ENCODE results near the gene CTIF. TPM values are rescaled to one million over a fixed set of nuclear protein-coding genes. Genes with fewer than 3 reads are reported as not detected.

The CTIF gene
- polyA plus RNA-seq, 3 donors, result 0.38 to 8.7 (median 1.2) TPM

GRCh38 chr18:48669180-48669675 is 130.4 kb downstream of the CTIF start:
- H3K4me2 ChIP-seq (replicated peaks; ENCODE audit: extremely low read depth, low read length, poor library complexity, severe bottlenecking), result no peak overlapping the region
- peaks cover 30% of the 10 kb centered on the region for H3K4me1 Mint-ChIP-seq

More at GRCh38 chr18:48669180-48669675, 130.4 kb downstream of the CTIF start:
- no peak overlapping the region for H3K4me3 ChIP-seq (replicated peaks in 1 of 3; ENCODE audit: low read depth in 2 of 3, low read length in 3 of 3)
- H4K20me1 ChIP-seq (ENCODE audit: insufficient read depth, low read length), result no peaks in the 10 kb centered on the region
- peaks cover 12 to 42% of the 10 kb centered on the region in 2 donors for H3K36me3 ChIP-seq (replicated peaks in 1 of 2; ENCODE audit: control insufficient read depth in 1 of 2, insufficient read depth in 2 of 2, low read length in 2 of 2)
- intact Hi-C loops (cut with micrococcal nuclease), result loop anchor here in 1 of 2 donors (10.0 kb wide), 1 partner anchor 194 kb away; no protein-coding TSS in a partner anchor
- H2AFZ ChIP-seq (ENCODE audit: insufficient read depth, low read depth, low read length, poor library complexity, severe bottlenecking), result no peak overlapping the region
- H3K79me2 ChIP-seq (ENCODE audit: insufficient read depth, low read length), result no peaks in the 10 kb centered on the region
- Mint-ChIP-seq H3K27me3 (ENCODE audit: low read depth in 3 of 3) (peaks cover 0 to 2% (median 0%) of the 10 kb centered on the region in 3 donors), H3K36me3 (peaks cover 35 to 55% of the 10 kb centered on the region in 2 donors), H3K4me3 (no peak overlapping the region), H3K9me3 (peaks cover 7 to 16% (median 12%) of the 10 kb centered on the region in 7 donors), H3K27ac (peak overlapping the region in 1 of 7 donors; percentile 73)
- H3K4me1 ChIP-seq (ENCODE audit: control insufficient read depth in 1 of 2, insufficient read depth in 2 of 2, low read length in 2 of 2), result peaks cover 28 to 30% of the 10 kb centered on the region in 2 donors
- TF ChIP-seq CTCF (IDR thresholded peaks at IDR 0.05), result no peak
- no peaks in the 10 kb centered on the region for H3K27me3 ChIP-seq (ENCODE audit: control insufficient read depth in 2 of 2, insufficient read depth in 2 of 2, low read length in 2 of 2)
- no peak overlapping the region for H3K9ac ChIP-seq (ENCODE audit: insufficient read depth, low read length, poor library complexity, severe bottlenecking)
- WGBS (ENCODE audit: insufficient coverage), result no CpG with 5 or more reads among the region's 3 CpGs
- DNase-seq, result no peak
- no peak overlapping the region for H3K27ac ChIP-seq (ENCODE audit: low read depth in 1 of 2, low read length in 2 of 2)
- H3K9me3 ChIP-seq (replicated peaks in 1 of 2; ENCODE audit: control insufficient read depth in 1 of 2, insufficient read depth in 1 of 2, low read length in 2 of 2), result peaks cover 0 to 7% of the 10 kb centered on the region in 2 donors
